Ishikawa (cell line): ENCODE measurements around the gene YY2.

ENCODE experiments used
- CEBPB ChIP-seq: IDR thresholded peaks from 2 replicates; pipeline ENCODE4 v1.6.1; 2012
- CREB1 ChIP-seq: IDR thresholded peaks from 2 replicates; pipeline ENCODE4 v1.6.1; 2012; ENCODE audit warnings: low read depth
- EGR1 ChIP-seq: IDR thresholded peaks from 2 replicates; pipeline ENCODE4 v1.6.1; 2012
- EP300 ChIP-seq: IDR thresholded peaks from 2 replicates; pipeline ENCODE4 v1.6.1; 2012; ENCODE audit warnings: borderline replicate concordance
- FOXM1 ChIP-seq: IDR thresholded peaks from 2 replicates; pipeline ENCODE4 v1.6.1; 2012; ENCODE audit warnings: low read depth, borderline replicate concordance
- NFIC ChIP-seq: IDR thresholded peaks from 2 replicates; pipeline ENCODE4 v1.6.1; 2012
- RAD21 ChIP-seq: IDR thresholded peaks from 2 replicates; pipeline ENCODE4 v1.6.1; 2012; ENCODE audit warnings: low read depth
- TAF1 ChIP-seq: IDR thresholded peaks from 2 replicates; pipeline ENCODE4 v1.6.1; 2012; ENCODE audit warnings: low read depth, mild to moderate bottlenecking
- TCF12 ChIP-seq: IDR thresholded peaks from 2 replicates; pipeline ENCODE4 v1.6.1; 2012; ENCODE audit warnings: low read depth
- TEAD4 ChIP-seq: IDR thresholded peaks from 2 replicates; pipeline ENCODE4 v1.6.1; 2012
- YY1 ChIP-seq: IDR thresholded peaks from 2 replicates; pipeline ENCODE4 v1.6.1; 2012; ENCODE audit warnings: low read depth
- ZBTB7A ChIP-seq: IDR thresholded peaks from 2 replicates; pipeline ENCODE4 v1.6.1; 2012; ENCODE audit warnings: low read depth
- TF ChIP-seq, protein P1 (sequence below): IDR thresholded peaks from 2 replicates; pipeline ENCODE4 v1.6.1; 2012
- TF ChIP-seq, protein P2 (sequence below): IDR thresholded peaks from 2 replicates; pipeline ENCODE4 v1.6.1; 2012
- TF ChIP-seq, protein P3 (sequence below): IDR thresholded peaks from 2 replicates; pipeline ENCODE4 v1.6.1; 2012; ENCODE audit warnings: low read depth, mild to moderate bottlenecking

YY2 gene

GRCh38 chrX:21855937-21856415 lies at the start of gene YY2:
Gene YY2, plus strand, starts transcription at chrX:21855987. Its CDS starts 498 bp downstream, at chrX:21856485.
- TF ChIP-seq FOXM1, result no peak

DNA sequence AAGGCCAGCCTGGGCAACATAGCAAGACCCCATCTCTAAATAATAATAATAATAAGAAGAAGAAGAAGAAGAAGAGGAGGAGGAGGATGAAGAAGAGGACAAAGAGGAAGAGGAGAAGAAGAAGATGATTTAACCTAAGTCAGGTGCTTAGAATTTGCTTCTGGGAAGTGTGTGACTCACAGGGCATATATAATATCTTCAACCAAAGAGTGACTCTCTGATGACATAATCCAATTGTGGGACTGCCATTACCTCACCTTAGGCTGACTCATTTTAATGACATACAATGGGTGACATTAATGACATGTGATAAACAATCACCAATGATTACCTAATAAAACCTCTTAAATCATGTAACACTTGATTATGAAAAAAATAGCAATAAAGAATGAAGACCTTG lies 49.1 kb upstream of the YY2 start:
- TF ChIP-seq EGR1, result no peak
- no peak for TF ChIP-seq RAD21
- TF ChIP-seq TEAD4, result no peak

- no peak for TF ChIP-seq CEBPB
- TF ChIP-seq, protein P1, sequence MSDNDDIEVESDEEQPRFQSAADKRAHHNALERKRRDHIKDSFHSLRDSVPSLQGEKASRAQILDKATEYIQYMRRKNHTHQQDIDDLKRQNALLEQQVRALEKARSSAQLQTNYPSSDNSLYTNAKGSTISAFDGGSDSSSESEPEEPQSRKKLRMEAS, result no peak
- TF ChIP-seq FOXM1, result no peak
- no peak for TF ChIP-seq CREB1
- no peak for TF ChIP-seq NFIC
- no peak for TF ChIP-seq TAF1
- no peak for TF ChIP-seq EGR1
- TF ChIP-seq YY1, result no peak
- no peak for TF ChIP-seq TCF12
- TF ChIP-seq, protein P2, sequence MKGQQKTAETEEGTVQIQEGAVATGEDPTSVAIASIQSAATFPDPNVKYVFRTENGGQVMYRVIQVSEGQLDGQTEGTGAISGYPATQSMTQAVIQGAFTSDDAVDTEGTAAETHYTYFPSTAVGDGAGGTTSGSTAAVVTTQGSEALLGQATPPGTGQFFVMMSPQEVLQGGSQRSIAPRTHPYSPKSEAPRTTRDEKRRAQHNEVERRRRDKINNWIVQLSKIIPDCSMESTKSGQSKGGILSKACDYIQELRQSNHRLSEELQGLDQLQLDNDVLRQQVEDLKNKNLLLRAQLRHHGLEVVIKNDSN, result no peak
- no peak for TF ChIP-seq EP300
- no peak for TF ChIP-seq RAD21
- TF ChIP-seq, protein P3, sequence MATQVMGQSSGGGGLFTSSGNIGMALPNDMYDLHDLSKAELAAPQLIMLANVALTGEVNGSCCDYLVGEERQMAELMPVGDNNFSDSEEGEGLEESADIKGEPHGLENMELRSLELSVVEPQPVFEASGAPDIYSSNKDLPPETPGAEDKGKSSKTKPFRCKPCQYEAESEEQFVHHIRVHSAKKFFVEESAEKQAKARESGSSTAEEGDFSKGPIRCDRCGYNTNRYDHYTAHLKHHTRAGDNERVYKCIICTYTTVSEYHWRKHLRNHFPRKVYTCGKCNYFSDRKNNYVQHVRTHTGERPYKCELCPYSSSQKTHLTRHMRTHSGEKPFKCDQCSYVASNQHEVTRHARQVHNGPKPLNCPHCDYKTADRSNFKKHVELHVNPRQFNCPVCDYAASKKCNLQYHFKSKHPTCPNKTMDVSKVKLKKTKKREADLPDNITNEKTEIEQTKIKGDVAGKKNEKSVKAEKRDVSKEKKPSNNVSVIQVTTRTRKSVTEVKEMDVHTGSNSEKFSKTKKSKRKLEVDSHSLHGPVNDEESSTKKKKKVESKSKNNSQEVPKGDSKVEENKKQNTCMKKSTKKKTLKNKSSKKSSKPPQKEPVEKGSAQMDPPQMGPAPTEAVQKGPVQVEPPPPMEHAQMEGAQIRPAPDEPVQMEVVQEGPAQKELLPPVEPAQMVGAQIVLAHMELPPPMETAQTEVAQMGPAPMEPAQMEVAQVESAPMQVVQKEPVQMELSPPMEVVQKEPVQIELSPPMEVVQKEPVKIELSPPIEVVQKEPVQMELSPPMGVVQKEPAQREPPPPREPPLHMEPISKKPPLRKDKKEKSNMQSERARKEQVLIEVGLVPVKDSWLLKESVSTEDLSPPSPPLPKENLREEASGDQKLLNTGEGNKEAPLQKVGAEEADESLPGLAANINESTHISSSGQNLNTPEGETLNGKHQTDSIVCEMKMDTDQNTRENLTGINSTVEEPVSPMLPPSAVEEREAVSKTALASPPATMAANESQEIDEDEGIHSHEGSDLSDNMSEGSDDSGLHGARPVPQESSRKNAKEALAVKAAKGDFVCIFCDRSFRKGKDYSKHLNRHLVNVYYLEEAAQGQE, result no peak
- TF ChIP-seq ZBTB7A, result no peak
- TF ChIP-seq TEAD4, result no peak
These were observed 44.0 kb upstream of the YY2 start for GRCh38 chrX:21811832-21812231.

DNA sequence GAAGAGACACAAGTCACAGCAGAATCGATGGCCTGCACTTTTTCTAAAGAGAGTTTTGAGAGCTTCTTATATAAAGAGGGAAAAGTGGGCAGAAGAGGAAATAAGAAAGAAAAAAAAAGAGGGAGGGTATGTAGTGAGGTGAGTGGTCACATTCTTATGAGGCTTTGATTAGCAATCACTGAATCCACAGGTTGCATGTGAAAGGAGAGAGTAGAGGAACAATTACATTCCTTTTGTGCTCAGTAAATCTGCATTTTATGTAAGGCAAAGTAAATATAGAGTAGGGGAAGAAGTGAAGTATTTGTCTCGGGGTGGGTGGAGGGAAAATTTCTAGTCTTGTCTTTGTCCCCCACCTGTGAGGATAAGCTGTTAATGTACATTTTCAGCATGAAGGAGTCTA lies 43.2 kb upstream of the YY2 start:
- TF ChIP-seq NFIC, result no peak
- no peak for TF ChIP-seq FOXM1
- TF ChIP-seq CREB1, result no peak
- no peak for TF ChIP-seq YY1

DNA sequence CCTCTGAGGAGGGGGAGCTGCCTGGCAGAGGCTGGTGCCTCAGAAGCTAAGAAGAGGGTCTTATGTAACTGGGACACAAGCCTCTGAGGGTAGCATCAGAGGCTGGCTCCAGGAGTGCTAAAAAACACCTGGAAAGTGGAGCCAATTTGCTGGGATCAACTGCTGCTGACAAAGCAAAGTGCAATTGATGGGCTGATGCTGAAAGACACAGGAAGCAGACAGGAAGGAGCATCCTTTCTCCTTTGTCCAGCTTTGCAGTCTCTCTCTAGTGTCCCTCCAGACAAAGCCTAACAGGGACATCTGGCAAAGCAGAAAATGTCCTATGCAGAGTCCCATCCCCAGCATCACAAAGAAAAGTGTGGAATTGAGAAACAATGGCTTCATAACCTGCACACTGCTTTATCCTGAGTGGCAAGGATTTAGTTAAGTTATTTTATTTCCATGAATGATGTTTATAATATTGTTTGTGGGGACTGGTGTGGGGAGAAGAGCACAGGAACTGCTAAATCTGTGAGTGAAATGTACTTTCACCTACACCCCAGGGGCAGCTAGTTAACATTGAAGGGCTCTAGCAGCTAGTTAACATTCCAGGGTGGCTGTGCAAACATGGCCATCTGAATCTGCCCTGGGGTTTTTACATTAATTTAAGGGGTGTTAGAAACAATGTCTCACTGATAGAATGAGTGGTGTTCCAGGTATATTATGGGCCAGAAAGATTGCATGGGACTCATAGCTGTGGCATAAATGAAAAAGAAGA lies 42.0 kb upstream of the YY2 start:
- TF ChIP-seq, protein P2, result no peak
- no peak for TF ChIP-seq TCF12
- TF ChIP-seq YY1, result no peak
- TF ChIP-seq CREB1, result no peak
- TF ChIP-seq TEAD4, result no peak
- TF ChIP-seq, protein P1, result no peak
- TF ChIP-seq CEBPB, result no peak
- TF ChIP-seq RAD21, result no peak
- TF ChIP-seq ZBTB7A, result no peak
- TF ChIP-seq TAF1, result no peak
- no peak for TF ChIP-seq EGR1
- no peak for TF ChIP-seq EP300
- no peak for TF ChIP-seq FOXM1
- TF ChIP-seq, protein P3, result no peak

DNA sequence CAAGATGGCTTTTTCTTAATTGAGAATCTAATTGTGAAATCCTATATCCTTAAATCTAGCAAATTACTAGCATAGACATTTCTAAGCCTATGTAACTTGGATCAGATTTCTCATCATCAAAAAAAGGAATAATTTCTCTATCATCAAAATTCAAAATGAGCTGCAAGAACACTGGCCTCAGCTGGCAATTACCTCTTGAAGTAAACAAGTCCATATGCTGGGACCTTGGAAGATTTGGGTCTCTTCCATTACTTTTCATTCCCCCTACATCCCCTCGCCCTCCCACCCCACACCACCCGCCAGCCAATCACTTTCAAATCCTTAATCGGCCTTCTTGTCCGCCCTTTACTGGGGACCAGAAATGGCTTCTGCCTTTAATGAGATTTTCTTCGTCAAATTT lies 39.7 kb upstream of the YY2 start:
- TF ChIP-seq TCF12 (no peak), NFIC (no peak), ZBTB7A (no peak)
- TF ChIP-seq, protein P3, result no peak
